ENCODE measurements around the gene CHD6. TPM values are rescaled to one million over a fixed set of nuclear protein-coding genes. Genes with fewer than 3 reads are reported as not detected.

Gene CHD6
- total RNA-seq, 1 experiment from 2014 or later = 26.6 TPM

DNA sequence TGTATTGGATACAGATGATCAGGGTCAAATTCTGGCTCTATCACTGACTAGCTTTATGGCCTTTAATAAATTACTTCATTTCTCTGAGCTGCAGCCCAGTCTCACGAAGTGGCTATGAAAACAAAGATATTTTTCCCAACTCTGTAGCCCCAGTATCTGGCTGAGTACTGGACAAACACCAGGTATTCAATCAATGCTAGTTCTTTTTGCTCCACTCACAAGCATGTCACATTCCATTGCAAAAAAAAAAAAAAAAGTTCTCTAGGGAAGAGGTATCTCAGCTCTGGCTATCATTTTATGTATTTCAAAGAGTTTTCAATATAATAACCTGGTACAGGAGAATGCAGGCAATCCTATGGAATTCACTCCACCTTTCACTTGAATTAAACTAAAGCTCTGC lies 3.1 kb downstream of the CHD6 start:
- RAD21 ChIA-PET (ENCODE audit: low non-redundant PET in 1 of 2, low total read pairs in 2 of 2, uncharacterized antibody in 2 of 2, unreplicated experiment in 2 of 2) = no interaction called here
- intact Hi-C loops (cut with micrococcal nuclease) = no loop called here
- H3K4me1 ChIP-seq (ENCODE audit: control insufficient read depth in 1 of 2, insufficient read depth in 2 of 2, low read length in 2 of 2) = peaks cover 6 to 11% of the 10 kb centered on the region in 2 experiments; a peak in 3 of 4 replicates
- no peak overlapping the region for H3K9ac ChIP-seq (ENCODE audit: low read length)
- no peaks in the 10 kb centered on the region for H3K27me3 ChIP-seq (ENCODE audit: insufficient read depth, low read length)
- BruUV-seq (replicated peaks) = no TSS peak
- H3K4me3 ChIP-seq (replicated peaks in 1 of 2; ENCODE audit: low read depth in 1 of 2, low read length in 2 of 2) = no peak overlapping the region
- ATAC-seq = no peak
- H3K4me2 ChIP-seq (ENCODE audit: low read length) = no peak overlapping the region
- no peak overlapping the region for H2AFZ ChIP-seq (ENCODE audit: low read depth, low read length, poor library complexity, severe bottlenecking)
- no peak overlapping the region for H3K27ac ChIP-seq (ENCODE audit: low read depth, low read length)
- H3K36me3 ChIP-seq (ENCODE audit: control insufficient read depth in 1 of 2, insufficient read depth in 2 of 2, low read length in 2 of 2) = no peaks in the 10 kb centered on the region
- peaks cover 39% of the 10 kb centered on the region for H3K79me2 ChIP-seq (ENCODE audit: insufficient read depth, low read length)
- H3K9me2 ChIP-seq (ENCODE audit: insufficient read depth) = no peaks in the 10 kb centered on the region
- POLR2A ChIA-PET = no interaction called here
- no peaks in the 10 kb centered on the region for H3K9me3 ChIP-seq (ENCODE audit: control insufficient read depth in 1 of 2, insufficient read depth in 1 of 2, low read depth in 1 of 2, low read length in 2 of 2)
- no peak for DNase-seq (ENCODE audit: low read depth, low spot score)
- H4K20me1 ChIP-seq (ENCODE audit: insufficient read depth) = no peaks in the 10 kb centered on the region; the same call in 1 of the 2 replicates
- TF ChIP-seq POLR2A (IDR thresholded peaks at IDR 0.05; ENCODE audit: borderline replicate concordance, extremely low read depth, insufficient read depth, insufficient read length) = no peak
- TF ChIP-seq EZH2 (IDR thresholded peaks at IDR 0.05) = no peak
- TF ChIP-seq SIN3A (IDR thresholded peaks at IDR 0.05; ENCODE audit: low read depth) = no peak
- TF ChIP-seq TCF7L2 (IDR thresholded peaks at IDR 0.05; ENCODE audit: borderline replicate concordance, extremely low read depth, insufficient read depth, insufficient read length) = no peak
- no peak for TF ChIP-seq ZNF274 (IDR thresholded peaks at IDR 0.05; ENCODE audit: low read depth, low read length)
- TF ChIP-seq RAD21 (IDR thresholded peaks at IDR 0.05; ENCODE audit: low read depth) = no peak
- TF ChIP-seq, protein P1, sequence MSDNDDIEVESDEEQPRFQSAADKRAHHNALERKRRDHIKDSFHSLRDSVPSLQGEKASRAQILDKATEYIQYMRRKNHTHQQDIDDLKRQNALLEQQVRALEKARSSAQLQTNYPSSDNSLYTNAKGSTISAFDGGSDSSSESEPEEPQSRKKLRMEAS (IDR thresholded peaks at IDR 0.05) = no peak
- TF ChIP-seq JUND (IDR thresholded peaks at IDR 0.05) = no peak
- no peak for TF ChIP-seq SRF (IDR thresholded peaks at IDR 0.05; ENCODE audit: low read depth)
- TF ChIP-seq POLR2AphosphoS5 (IDR thresholded peaks at IDR 0.05; ENCODE audit: low read depth, low read length) = no peak
- TF ChIP-seq, protein P2, sequence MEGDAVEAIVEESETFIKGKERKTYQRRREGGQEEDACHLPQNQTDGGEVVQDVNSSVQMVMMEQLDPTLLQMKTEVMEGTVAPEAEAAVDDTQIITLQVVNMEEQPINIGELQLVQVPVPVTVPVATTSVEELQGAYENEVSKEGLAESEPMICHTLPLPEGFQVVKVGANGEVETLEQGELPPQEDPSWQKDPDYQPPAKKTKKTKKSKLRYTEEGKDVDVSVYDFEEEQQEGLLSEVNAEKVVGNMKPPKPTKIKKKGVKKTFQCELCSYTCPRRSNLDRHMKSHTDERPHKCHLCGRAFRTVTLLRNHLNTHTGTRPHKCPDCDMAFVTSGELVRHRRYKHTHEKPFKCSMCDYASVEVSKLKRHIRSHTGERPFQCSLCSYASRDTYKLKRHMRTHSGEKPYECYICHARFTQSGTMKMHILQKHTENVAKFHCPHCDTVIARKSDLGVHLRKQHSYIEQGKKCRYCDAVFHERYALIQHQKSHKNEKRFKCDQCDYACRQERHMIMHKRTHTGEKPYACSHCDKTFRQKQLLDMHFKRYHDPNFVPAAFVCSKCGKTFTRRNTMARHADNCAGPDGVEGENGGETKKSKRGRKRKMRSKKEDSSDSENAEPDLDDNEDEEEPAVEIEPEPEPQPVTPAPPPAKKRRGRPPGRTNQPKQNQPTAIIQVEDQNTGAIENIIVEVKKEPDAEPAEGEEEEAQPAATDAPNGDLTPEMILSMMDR (IDR thresholded peaks at IDR 0.05 in 2 of 3, conservative IDR thresholded peaks at IDR 0.05 in 1 of 3; ENCODE audit: borderline replicate concordance in 1 of 3, insufficient read depth in 1 of 3, low read depth in 2 of 3, low read length in 2 of 3) = no peak
- TF ChIP-seq ZFX (IDR thresholded peaks at IDR 0.05) = no peak
- no peak for TF ChIP-seq YY1 (IDR thresholded peaks at IDR 0.05; ENCODE audit: extremely low read depth, insufficient replicate concordance, low read depth, low read length)
- TF ChIP-seq, protein P3, sequence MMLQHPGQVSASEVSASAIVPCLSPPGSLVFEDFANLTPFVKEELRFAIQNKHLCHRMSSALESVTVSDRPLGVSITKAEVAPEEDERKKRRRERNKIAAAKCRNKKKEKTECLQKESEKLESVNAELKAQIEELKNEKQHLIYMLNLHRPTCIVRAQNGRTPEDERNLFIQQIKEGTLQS (IDR thresholded peaks at IDR 0.05) = no peak
- no peak for TF ChIP-seq ELF1 (IDR thresholded peaks at IDR 0.05; ENCODE audit: borderline replicate concordance, low read depth)
- no peak for TF ChIP-seq SP1 (IDR thresholded peaks at IDR 0.05; ENCODE audit: low read depth)
- no peak for TF ChIP-seq REST (IDR thresholded peaks at IDR 0.05; ENCODE audit: low read depth)
- TF ChIP-seq FOSL1 (IDR thresholded peaks at IDR 0.05; ENCODE audit: low read depth) = no peak
- TF ChIP-seq EGR1 (IDR thresholded peaks at IDR 0.05; ENCODE audit: low read depth) = no peak
- CTCF ChIA-PET = no interaction called here

All from HCT116 (cell line).